Hepatocyte (in vitro differentiated cells): ENCODE measurements around the gene TAP1.

Experiments
- EZH2 ChIP-seq: fragments of 200-600 bp; sonication (generic); IDR thresholded peaks from 2 replicates; pipeline ENCODE4 v1.6.1; 2016; ENCODE audit warnings: antibody characterized with exemption, mild to moderate bottlenecking, borderline replicate concordance
- EZH2phosphoT487 ChIP-seq: fragments of 200-600 bp; sonication (generic); IDR thresholded peaks from one replicate; pipeline ENCODE4 v1.6.1; 2018; ENCODE audit warnings: antibody characterized with exemption, mild to moderate bottlenecking, low read depth, moderate library complexity; ENCODE audit not compliant: unreplicated experiment, severe bottlenecking
- TF ChIP-seq, protein P1 (sequence below): fragments of 200-600 bp; sonication (generic); IDR thresholded peaks from 2 replicates; pipeline ENCODE4 v1.5.1; 2016; ENCODE audit warnings: antibody characterized with exemption, mild to moderate bottlenecking; ENCODE audit not compliant: poor library complexity

DNA sequence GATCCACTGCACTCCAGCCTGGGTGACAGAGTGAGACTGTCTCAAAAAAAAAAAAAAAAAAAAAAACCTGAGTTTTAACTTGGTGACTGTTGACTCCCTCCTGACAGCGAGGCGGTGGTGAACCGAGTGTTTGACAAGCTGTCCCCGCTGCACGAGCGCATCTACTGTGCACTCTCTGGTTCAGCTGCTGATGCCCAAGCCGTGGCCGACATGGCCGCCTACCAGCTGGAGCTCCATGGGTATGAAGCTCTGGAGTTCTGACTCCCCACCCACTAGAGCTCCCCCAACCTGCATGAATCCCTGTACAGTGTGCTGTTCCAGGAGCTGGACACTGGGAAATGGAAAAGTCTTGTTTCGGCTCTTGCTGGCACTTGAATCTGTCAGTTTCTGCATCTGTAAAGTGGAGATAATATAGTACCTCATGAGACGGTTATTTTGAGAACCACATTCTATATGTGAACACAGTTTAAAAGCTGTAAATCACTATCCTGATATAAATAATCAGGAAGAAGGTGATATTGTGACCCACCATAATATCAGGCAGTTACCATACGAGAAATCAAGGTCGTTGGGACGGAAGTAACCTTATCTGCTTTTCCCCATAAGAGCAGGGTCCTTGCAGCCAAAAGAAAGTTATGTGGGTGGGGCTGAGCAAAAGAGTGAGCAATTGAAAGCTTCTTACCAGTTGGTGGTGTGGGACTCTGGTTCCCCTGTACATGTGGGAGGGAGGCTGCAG is 3.8 kb upstream of the TAP1 start:
- TF ChIP-seq, protein P1, sequence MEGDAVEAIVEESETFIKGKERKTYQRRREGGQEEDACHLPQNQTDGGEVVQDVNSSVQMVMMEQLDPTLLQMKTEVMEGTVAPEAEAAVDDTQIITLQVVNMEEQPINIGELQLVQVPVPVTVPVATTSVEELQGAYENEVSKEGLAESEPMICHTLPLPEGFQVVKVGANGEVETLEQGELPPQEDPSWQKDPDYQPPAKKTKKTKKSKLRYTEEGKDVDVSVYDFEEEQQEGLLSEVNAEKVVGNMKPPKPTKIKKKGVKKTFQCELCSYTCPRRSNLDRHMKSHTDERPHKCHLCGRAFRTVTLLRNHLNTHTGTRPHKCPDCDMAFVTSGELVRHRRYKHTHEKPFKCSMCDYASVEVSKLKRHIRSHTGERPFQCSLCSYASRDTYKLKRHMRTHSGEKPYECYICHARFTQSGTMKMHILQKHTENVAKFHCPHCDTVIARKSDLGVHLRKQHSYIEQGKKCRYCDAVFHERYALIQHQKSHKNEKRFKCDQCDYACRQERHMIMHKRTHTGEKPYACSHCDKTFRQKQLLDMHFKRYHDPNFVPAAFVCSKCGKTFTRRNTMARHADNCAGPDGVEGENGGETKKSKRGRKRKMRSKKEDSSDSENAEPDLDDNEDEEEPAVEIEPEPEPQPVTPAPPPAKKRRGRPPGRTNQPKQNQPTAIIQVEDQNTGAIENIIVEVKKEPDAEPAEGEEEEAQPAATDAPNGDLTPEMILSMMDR = no peak
- TF ChIP-seq EZH2 (no peak), EZH2phosphoT487 (no peak)
